ENCODE results near the gene NXNL1. TPM values are rescaled to one million over a fixed set of nuclear protein-coding genes. Genes with fewer than 3 reads are reported as not detected.

NXNL1 gene
- total RNA-seq, 2 experiments from 2014 or later, result not detected

DNA sequence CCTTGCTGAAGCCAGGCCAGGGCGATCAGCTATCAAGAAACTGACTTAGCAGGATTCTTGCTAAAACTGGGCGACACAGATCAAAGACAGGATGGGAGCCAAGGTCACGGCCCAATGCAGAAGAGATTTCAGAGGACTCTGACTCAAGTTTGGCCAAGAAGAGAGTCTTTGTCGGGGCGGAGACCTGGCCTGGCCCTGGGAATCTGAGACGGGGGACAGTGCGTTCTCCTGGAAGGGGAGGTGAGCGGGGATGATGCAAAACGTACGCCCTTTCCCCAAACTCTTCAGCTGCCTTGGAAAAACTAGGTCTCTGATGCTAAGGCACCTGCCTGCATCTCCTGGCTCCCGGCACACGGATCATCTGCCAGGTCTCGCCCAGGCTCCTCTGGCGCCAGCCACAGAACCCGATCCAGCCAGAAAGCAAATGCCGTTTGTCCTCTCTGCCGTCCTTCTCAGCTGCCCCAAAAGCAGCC lies 31.0 kb downstream of the NXNL1 start:
- H3K27ac ChIP-seq (ENCODE audit: low read depth in 1 of 2, low read length in 2 of 2), result no peak overlapping the region
- DNase-seq (no peak), ATAC-seq (ENCODE audit: poor library complexity) (no peak)
- Mint-ChIP-seq H3K9me3 (no peaks in the 10 kb centered on the region), H3K4me1 (ENCODE audit: low read depth) (no peaks in the 10 kb centered on the region), H3K36me3 (ENCODE audit: low read depth) (no peaks in the 10 kb centered on the region), H3K4me3 (no peak overlapping the region), H3K27me3 (no peaks in the 10 kb centered on the region), H3K27ac (no peak overlapping the region)
- TF ChIP-seq, protein P1, sequence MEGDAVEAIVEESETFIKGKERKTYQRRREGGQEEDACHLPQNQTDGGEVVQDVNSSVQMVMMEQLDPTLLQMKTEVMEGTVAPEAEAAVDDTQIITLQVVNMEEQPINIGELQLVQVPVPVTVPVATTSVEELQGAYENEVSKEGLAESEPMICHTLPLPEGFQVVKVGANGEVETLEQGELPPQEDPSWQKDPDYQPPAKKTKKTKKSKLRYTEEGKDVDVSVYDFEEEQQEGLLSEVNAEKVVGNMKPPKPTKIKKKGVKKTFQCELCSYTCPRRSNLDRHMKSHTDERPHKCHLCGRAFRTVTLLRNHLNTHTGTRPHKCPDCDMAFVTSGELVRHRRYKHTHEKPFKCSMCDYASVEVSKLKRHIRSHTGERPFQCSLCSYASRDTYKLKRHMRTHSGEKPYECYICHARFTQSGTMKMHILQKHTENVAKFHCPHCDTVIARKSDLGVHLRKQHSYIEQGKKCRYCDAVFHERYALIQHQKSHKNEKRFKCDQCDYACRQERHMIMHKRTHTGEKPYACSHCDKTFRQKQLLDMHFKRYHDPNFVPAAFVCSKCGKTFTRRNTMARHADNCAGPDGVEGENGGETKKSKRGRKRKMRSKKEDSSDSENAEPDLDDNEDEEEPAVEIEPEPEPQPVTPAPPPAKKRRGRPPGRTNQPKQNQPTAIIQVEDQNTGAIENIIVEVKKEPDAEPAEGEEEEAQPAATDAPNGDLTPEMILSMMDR (IDR thresholded peaks at IDR 0.05), result no peak
- H3K4me1 ChIP-seq (ENCODE audit: insufficient read depth, low read length), result peaks cover 6% of the 10 kb centered on the region
- POLR2A ChIA-PET, result no interaction called here
- no peaks in the 10 kb centered on the region for H3K9me3 ChIP-seq (ENCODE audit: control insufficient read depth in 1 of 2, insufficient read depth in 1 of 2, low read length in 2 of 2)
- H3K4me3 ChIP-seq (ENCODE audit: low read length), result no peak overlapping the region
- intact Hi-C loops (cut with DNase I, micrococcal nuclease), result no loop called here
- CTCF ChIA-PET, result no interaction called here
- H3K27me3 ChIP-seq (ENCODE audit: control insufficient read depth in 1 of 2, insufficient read depth in 2 of 2, low read length in 2 of 2), result no peaks in the 10 kb centered on the region
- H3K36me3 ChIP-seq (ENCODE audit: insufficient read depth, low read length), result no peaks in the 10 kb centered on the region

DNA sequence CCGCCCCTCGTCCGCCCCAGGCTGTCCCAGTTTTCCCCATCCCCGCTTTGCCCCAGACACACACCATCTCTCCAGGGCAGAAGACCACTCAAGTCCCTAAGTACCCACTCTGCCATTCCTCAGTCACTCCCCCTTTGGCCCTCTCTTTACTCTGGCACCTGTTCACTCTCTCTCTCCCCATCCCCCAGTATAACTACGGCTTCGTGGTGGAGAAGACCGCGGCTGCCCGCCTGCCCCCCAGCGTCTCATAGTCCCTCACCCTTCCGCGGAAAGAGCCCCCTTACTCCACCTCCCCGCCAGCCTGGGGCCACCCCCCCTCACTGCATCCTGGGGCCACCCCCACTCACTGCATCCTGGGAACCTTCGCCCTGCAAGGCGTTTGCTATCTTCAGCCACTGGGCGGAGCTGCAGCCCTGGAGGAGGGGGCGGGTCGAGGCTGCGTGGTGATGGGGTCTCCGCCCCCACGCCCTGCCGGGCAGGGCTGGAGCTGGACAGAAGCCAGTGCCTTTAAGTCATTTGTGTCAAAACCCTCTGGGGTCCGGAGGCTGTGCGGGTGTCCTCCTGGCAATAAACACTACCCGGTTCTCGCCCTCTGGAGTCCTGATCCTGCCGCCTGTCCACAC lies 35.9 kb downstream of the NXNL1 start:
- peaks cover 9% of the 10 kb centered on the region for H3K36me3 Mint-ChIP-seq (ENCODE audit: low read depth)
- H3K9me3 Mint-ChIP-seq, result no peaks in the 10 kb centered on the region
- no peak overlapping the region for H3K4me3 ChIP-seq (ENCODE audit: low read length)
- H3K4me3 Mint-ChIP-seq, result no peak overlapping the region
- H3K36me3 ChIP-seq (ENCODE audit: insufficient read depth, low read length), result peaks cover 12% of the 10 kb centered on the region
- DNase-seq (peak in 7 of 14 experiments; percentile 16 to 58 (median 45)), ATAC-seq (ENCODE audit: poor library complexity) (no peak)
- intact Hi-C loops (cut with DNase I, micrococcal nuclease), result no loop called here
- CTCF ChIA-PET, result no interaction called here
- H3K27me3 ChIP-seq (ENCODE audit: control insufficient read depth in 1 of 2, insufficient read depth in 2 of 2, low read length in 2 of 2), result no peaks in the 10 kb centered on the region
- H3K9me3 ChIP-seq (ENCODE audit: control insufficient read depth in 1 of 2, insufficient read depth in 1 of 2, low read length in 2 of 2), result no peaks in the 10 kb centered on the region
- POLR2A ChIA-PET, result no interaction called here
- TF ChIP-seq, protein P1 (IDR thresholded peaks at IDR 0.05), result no peak
- no peak overlapping the region for H3K27ac ChIP-seq (ENCODE audit: low read depth in 1 of 2, low read length in 2 of 2)
- H3K4me1 ChIP-seq (ENCODE audit: insufficient read depth, low read length), result peaks cover 19% of the 10 kb centered on the region
- H3K27ac Mint-ChIP-seq, result no peak overlapping the region
- H3K27me3 Mint-ChIP-seq, result no peaks in the 10 kb centered on the region
- peaks cover 9% of the 10 kb centered on the region for H3K4me1 Mint-ChIP-seq (ENCODE audit: low read depth)

DNA sequence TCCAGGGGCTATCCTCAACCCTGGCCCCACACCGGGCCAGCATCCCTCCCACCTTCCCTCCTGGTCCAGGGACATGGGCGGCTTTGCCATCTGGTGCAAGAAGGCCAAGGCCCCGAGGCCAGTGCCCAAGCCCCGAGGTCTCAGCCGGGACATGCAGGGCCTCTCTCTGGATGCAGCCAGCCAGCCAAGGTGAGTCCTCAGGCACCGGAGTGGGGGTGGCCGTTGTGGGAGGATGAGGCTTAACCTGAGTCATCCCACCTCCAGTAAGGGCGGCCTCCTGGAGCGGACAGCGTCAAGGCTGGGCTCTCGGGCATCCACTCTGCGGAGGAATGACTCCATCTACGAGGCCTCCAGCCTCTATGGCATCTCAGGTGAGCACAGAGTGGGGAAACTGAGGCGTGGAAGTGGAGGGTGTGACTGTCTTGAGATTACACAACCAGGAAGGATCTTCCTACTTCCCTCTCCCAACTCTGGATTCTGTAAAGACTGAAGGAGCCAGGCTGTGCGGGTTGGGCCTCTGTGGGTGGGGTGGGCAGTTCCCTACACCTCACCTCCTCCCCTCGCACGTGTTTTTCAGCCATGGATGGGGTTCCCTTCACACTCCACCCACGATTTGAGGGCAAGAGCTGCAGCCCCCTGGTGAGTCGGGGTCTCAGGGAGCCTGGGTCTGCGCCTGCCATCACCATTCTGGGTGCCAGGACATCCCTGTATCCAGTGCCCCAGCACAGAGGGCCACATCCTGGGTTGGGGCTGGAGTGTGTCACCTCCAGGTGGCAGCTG lies 37.1 kb downstream of the NXNL1 start:
- intact Hi-C loops (cut with DNase I, micrococcal nuclease), result no loop called here

More for the DNA sequence above, 37.1 kb downstream of the NXNL1 start:
- Mint-ChIP-seq H3K36me3 (ENCODE audit: low read depth) (peaks cover 14% of the 10 kb centered on the region), H3K9me3 (no peaks in the 10 kb centered on the region), H3K27ac (no peak overlapping the region), H3K27me3 (no peaks in the 10 kb centered on the region), H3K4me3 (no peak overlapping the region), H3K4me1 (ENCODE audit: low read depth) (peaks cover 19% of the 10 kb centered on the region)
- ATAC-seq (ENCODE audit: poor library complexity), result no peak
- TF ChIP-seq, protein P1 (IDR thresholded peaks at IDR 0.05), result no peak
- no peaks in the 10 kb centered on the region for H3K9me3 ChIP-seq (ENCODE audit: control insufficient read depth in 1 of 2, insufficient read depth in 1 of 2, low read length in 2 of 2)
- no peak for DNase-seq
- H3K36me3 ChIP-seq (ENCODE audit: insufficient read depth, low read length), result peaks cover 12% of the 10 kb centered on the region
- H3K4me3 ChIP-seq (ENCODE audit: low read length), result no peak overlapping the region
- ChIA-PET POLR2A (no interaction called here), CTCF (interaction anchor here (0.7 kb wide), 2 partner anchors 43 to 296 kb away, joined by 3 to 4 read pairs; no protein-coding TSS in a partner anchor)
- no peaks in the 10 kb centered on the region for H3K27me3 ChIP-seq (ENCODE audit: control insufficient read depth in 1 of 2, insufficient read depth in 2 of 2, low read length in 2 of 2)
- no peak overlapping the region for H3K27ac ChIP-seq (ENCODE audit: low read depth in 1 of 2, low read length in 2 of 2)
- H3K4me1 ChIP-seq (ENCODE audit: insufficient read depth, low read length), result peaks cover 27% of the 10 kb centered on the region
